ENCODE data around the gene FGF18. TPM values are rescaled to one million over a fixed set of nuclear protein-coding genes. Genes with fewer than 3 reads are reported as not detected.

FGF18 gene
- polyA plus RNA-seq, 3 donors = not detected

DNA sequence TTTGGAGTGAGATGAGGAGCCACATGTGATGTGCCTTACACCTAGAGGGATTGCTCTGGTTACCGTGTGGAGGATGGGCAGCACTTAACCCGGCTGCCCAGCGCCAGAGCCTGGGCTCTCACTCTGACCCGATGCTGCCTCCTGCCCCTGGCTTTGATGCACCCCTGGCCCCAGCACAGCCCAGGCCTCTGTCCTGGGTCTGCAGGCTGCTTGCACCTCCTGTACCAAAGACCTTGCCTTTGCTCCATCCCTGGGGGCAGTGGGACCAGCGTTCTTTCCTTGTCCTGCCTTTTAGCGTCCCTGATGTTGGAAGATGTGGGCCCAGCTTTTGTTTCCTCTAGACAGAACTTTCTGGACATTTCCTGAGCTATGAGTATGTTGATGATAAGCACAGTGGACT lies 40.4 kb downstream of the FGF18 start:
- Histone ChIP-seq H3K4me2 (replicated peaks; ENCODE audit: extremely low read depth, low read length, poor library complexity, severe bottlenecking) (no peak overlapping the region), H3K9me3 (replicated peaks in 1 of 2; ENCODE audit: control insufficient read depth in 1 of 2, insufficient read depth in 1 of 2, low read length in 2 of 2) (no peaks in the 10 kb centered on the region), H3K4me3 (replicated peaks in 1 of 3; ENCODE audit: low read depth in 2 of 3, low read length in 3 of 3) (no peak overlapping the region), H3K36me3 (replicated peaks in 1 of 2; ENCODE audit: control insufficient read depth in 1 of 2, insufficient read depth in 2 of 2, low read length in 2 of 2) (no peaks in the 10 kb centered on the region), H4K20me1 (ENCODE audit: insufficient read depth, low read length) (no peaks in the 10 kb centered on the region), H3K79me2 (ENCODE audit: insufficient read depth, low read length) (no peaks in the 10 kb centered on the region), H3K9ac (ENCODE audit: insufficient read depth, low read length, poor library complexity, severe bottlenecking) (no peak overlapping the region), H2AFZ (ENCODE audit: insufficient read depth, low read depth, low read length, poor library complexity, severe bottlenecking) (no peak overlapping the region), H3K27me3 (ENCODE audit: control insufficient read depth in 2 of 2, insufficient read depth in 2 of 2, low read length in 2 of 2) (no peaks in the 10 kb centered on the region), H3K4me1 (ENCODE audit: control insufficient read depth in 1 of 2, insufficient read depth in 2 of 2, low read length in 2 of 2) (no peaks in the 10 kb centered on the region), H3K27ac (ENCODE audit: low read depth in 1 of 2, low read length in 2 of 2) (no peak overlapping the region)
- peaks cover 5 to 10% (median 8%) of the 10 kb centered on the region in 3 donors for H3K27me3 Mint-ChIP-seq (ENCODE audit: low read depth in 3 of 3)
- intact Hi-C loops (cut with micrococcal nuclease) = no loop called here
- 94% methylated on average over 5 of the region's 6 CpGs for WGBS (ENCODE audit: insufficient coverage)
- no peak for TF ChIP-seq CTCF (IDR thresholded peaks at IDR 0.05)
- H3K9me3 Mint-ChIP-seq = peaks cover 0 to 1% (median 0%) of the 10 kb centered on the region in 7 donors
- no peak overlapping the region for H3K27ac Mint-ChIP-seq
- no peak overlapping the region for H3K4me3 Mint-ChIP-seq
- H3K4me1 Mint-ChIP-seq = no peaks in the 10 kb centered on the region
- H3K36me3 Mint-ChIP-seq = no peaks in the 10 kb centered on the region
- no peak for DNase-seq

GRCh38 chr5:171462136-171462927 lies 42.9 kb downstream of the FGF18 start:
- H3K9ac ChIP-seq (ENCODE audit: insufficient read depth, low read length, poor library complexity, severe bottlenecking) = no peak overlapping the region
- H2AFZ ChIP-seq (ENCODE audit: insufficient read depth, low read depth, low read length, poor library complexity, severe bottlenecking) = no peak overlapping the region
- no peak for DNase-seq
- H3K27ac Mint-ChIP-seq = no peak overlapping the region
- no peaks in the 10 kb centered on the region for H3K4me1 Mint-ChIP-seq
- H3K4me1 ChIP-seq (ENCODE audit: control insufficient read depth in 1 of 2, insufficient read depth in 2 of 2, low read length in 2 of 2) = no peaks in the 10 kb centered on the region
- no peaks in the 10 kb centered on the region for H3K27me3 ChIP-seq (ENCODE audit: control insufficient read depth in 2 of 2, insufficient read depth in 2 of 2, low read length in 2 of 2)
- no peaks in the 10 kb centered on the region for H3K36me3 Mint-ChIP-seq
- peaks cover 5 to 9% (median 6%) of the 10 kb centered on the region in 3 donors for H3K27me3 Mint-ChIP-seq (ENCODE audit: low read depth in 3 of 3)
- no peak overlapping the region for H3K4me2 ChIP-seq (replicated peaks; ENCODE audit: extremely low read depth, low read length, poor library complexity, severe bottlenecking)
- intact Hi-C loops (cut with micrococcal nuclease) = no loop called here
- no peak for TF ChIP-seq CTCF (IDR thresholded peaks at IDR 0.05)
- H4K20me1 ChIP-seq (ENCODE audit: insufficient read depth, low read length) = no peaks in the 10 kb centered on the region
- no peaks in the 10 kb centered on the region for H3K9me3 ChIP-seq (replicated peaks in 1 of 2; ENCODE audit: control insufficient read depth in 1 of 2, insufficient read depth in 1 of 2, low read length in 2 of 2)
- no peak overlapping the region for H3K4me3 Mint-ChIP-seq
- H3K79me2 ChIP-seq (ENCODE audit: insufficient read depth, low read length) = no peaks in the 10 kb centered on the region
- H3K4me3 ChIP-seq (replicated peaks in 1 of 3; ENCODE audit: low read depth in 2 of 3, low read length in 3 of 3) = no peak overlapping the region
- H3K27ac ChIP-seq (ENCODE audit: low read depth in 1 of 2, low read length in 2 of 2) = no peak overlapping the region
- WGBS (ENCODE audit: insufficient coverage) = 89% methylated on average over 9 of the region's 15 CpGs
- no peaks in the 10 kb centered on the region for H3K36me3 ChIP-seq (replicated peaks in 1 of 2; ENCODE audit: control insufficient read depth in 1 of 2, insufficient read depth in 2 of 2, low read length in 2 of 2)
- peaks cover 0 to 1% (median 0%) of the 10 kb centered on the region in 7 donors for H3K9me3 Mint-ChIP-seq
